Measurements from ENCODE around the gene VSTM5. TPM values are rescaled to one million over a fixed set of nuclear protein-coding genes. Genes with fewer than 3 reads are reported as not detected.
"Not testable (repeated sequence)": the region's sequence is repeated elsewhere in the genome, so short reads cannot be mapped to it uniquely, and the experiment has no call there.

VSTM5 gene
- total RNA-seq, 1 donor from 2014 or later, result 0.31 TPM

DNA sequence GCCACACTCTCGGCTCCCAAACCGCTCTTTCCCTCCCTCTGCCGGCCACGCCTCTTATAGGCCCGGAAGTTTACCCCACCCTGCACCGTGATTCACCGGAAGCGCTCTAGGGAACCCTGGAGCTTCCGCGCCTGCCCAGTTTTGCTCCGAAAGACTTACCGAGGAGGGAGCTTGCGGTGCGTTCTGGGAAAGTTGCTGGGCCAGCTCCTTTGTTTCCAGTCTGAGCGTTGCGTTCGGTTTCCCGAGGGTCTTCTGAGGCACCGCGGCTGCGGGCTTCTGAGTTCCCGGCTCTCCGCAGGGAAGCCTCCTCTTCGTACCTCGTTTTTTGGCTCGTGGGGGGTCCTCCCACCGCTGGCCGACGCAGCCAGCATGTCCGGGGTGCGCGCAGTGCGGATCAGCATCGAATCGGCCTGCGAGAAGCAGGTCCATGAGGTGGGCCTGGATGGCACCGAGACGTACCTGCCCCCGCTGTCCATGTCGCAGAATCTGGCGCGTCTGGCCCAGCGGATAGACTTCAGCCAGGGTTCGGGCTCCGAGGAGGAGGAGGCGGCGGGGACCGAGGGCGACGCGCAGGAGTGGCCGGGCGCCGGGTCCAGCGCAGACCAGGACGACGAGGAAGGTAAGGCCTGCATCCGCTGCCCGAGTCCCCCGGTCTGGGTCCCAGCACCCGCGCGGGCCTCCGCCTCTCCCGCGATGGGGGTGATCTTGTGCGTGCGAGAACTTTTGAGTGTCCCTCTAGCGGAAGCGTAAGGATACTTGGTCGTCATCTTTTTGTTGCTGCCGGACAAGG, 66.1 kb downstream of the VSTM5 start, which contains the start of gene MED17:
MED17 (plus strand) TSS at position 138 of the 790 bp plus-strand sequence; CDS start at position 370, 232 bp downstream.
- Mint-ChIP-seq H3K27me3 (no peaks in the 10 kb centered on the region), H3K4me1 (ENCODE audit: low read depth) (peaks cover 31% of the 10 kb centered on the region), H3K4me3 (ENCODE audit: low read depth) (peak within 1 kb of the TSS; percentile 99), H3K9me3 (ENCODE audit: low read depth) (no peaks in the 10 kb centered on the region), H3K36me3 (ENCODE audit: insufficient read depth) (peaks cover 7% of the 10 kb centered on the region), H3K27ac (peak within 1 kb of the TSS; percentile 99)
- peak; percentile 74 for DNase-seq (ENCODE audit: low spot score, unreplicated experiment)
- TF ChIP-seq CTCF (IDR thresholded peaks at IDR 0.05; ENCODE audit: unreplicated experiment), result peak; percentile 44

DNA sequence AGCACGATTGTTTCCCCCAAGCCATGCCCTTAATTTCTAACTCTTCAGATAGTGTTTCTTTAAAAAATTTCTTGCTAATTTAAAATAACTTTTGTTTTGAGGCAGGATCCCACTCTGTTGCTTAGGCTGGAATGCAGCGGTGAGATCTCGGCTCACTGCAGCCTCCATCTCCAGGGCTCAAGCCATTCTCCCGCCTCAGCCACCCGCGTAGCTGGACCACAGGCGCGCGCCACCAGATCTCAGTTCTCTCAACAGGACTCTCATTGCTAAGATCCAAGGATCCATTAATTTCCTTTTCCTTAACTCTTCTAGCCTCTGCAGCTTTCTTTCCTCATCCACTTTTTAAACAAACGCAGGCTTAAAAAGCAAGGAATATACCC, 66.7 kb downstream of the VSTM5 start:
- H3K4me1 Mint-ChIP-seq (ENCODE audit: low read depth), result peaks cover 31% of the 10 kb centered on the region
- H3K27ac Mint-ChIP-seq, result peak overlapping the region; percentile 99
- H3K36me3 Mint-ChIP-seq (ENCODE audit: insufficient read depth), result peaks cover 7% of the 10 kb centered on the region
- no peak for DNase-seq (ENCODE audit: low spot score, unreplicated experiment)
- TF ChIP-seq CTCF (IDR thresholded peaks at IDR 0.05; ENCODE audit: unreplicated experiment), result no peak
- H3K27me3 Mint-ChIP-seq, result no peaks in the 10 kb centered on the region
- H3K9me3 Mint-ChIP-seq (ENCODE audit: low read depth), result no peaks in the 10 kb centered on the region
- H3K4me3 Mint-ChIP-seq (ENCODE audit: low read depth), result peak overlapping the region; percentile 99

- TF ChIP-seq CTCF (IDR thresholded peaks at IDR 0.05; ENCODE audit: unreplicated experiment), result no peak
- Mint-ChIP-seq H3K4me3 (ENCODE audit: low read depth) (peak overlapping the region; percentile 99), H3K9me3 (ENCODE audit: low read depth) (no peaks in the 10 kb centered on the region), H3K36me3 (ENCODE audit: insufficient read depth) (peaks cover 7% of the 10 kb centered on the region), H3K4me1 (ENCODE audit: low read depth) (peaks cover 31% of the 10 kb centered on the region), H3K27me3 (no peaks in the 10 kb centered on the region), H3K27ac (no peak overlapping the region)
- DNase-seq (ENCODE audit: low spot score, unreplicated experiment), result no peak
Observed at GRCh38 chr11:93783362-93783761, 67.1 kb downstream of the VSTM5 start.

DNA sequence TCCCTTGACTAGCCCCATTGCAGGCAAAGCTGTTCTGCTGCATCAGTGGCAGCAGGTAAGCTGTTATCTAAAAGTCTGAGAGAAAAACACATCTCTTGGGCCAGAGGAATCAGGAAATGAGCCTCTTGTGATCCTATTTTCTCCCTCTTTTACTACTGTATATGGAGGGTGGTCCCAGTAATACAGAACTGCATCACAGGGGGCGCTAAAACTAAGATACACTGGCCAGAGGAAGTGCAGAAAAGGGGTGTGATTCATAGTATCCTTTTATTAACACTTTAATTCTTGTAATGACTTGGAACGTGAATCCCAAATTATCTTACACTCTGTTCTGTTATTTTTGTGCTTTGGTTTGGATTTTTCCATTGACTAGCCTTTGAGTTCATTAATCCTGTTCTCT, 75.1 kb downstream of the VSTM5 start:
- DNase-seq (ENCODE audit: low spot score, unreplicated experiment), result no peak
- H3K9me3 Mint-ChIP-seq (ENCODE audit: low read depth), result no peaks in the 10 kb centered on the region
- H3K4me1 Mint-ChIP-seq (ENCODE audit: low read depth), result peaks cover 16% of the 10 kb centered on the region
- H3K27me3 Mint-ChIP-seq, result no peaks in the 10 kb centered on the region
- TF ChIP-seq CTCF (IDR thresholded peaks at IDR 0.05; ENCODE audit: unreplicated experiment), result peak; percentile 46
- no peak overlapping the region for H3K27ac Mint-ChIP-seq
- no peak overlapping the region for H3K4me3 Mint-ChIP-seq (ENCODE audit: low read depth)
- peaks cover 2% of the 10 kb centered on the region for H3K36me3 Mint-ChIP-seq (ENCODE audit: insufficient read depth)

GRCh38 chr11:93774560-93774959, 75.9 kb downstream of the VSTM5 start:
- H3K36me3 Mint-ChIP-seq (ENCODE audit: insufficient read depth); DNase-seq (ENCODE audit: low spot score, unreplicated experiment); H3K27ac Mint-ChIP-seq; H3K9me3 Mint-ChIP-seq (ENCODE audit: low read depth); H3K4me3 Mint-ChIP-seq (ENCODE audit: low read depth); H3K27me3 Mint-ChIP-seq: not testable (repeated sequence)
- H3K4me1 Mint-ChIP-seq (ENCODE audit: low read depth), result peaks cover 21% of the 10 kb centered on the region

Data from progenitor cell of endocrine pancreas (in vitro differentiated cells).